Myocyte (in vitro differentiated cells): ENCODE data around the gene PARN. TPM values are rescaled to one million over a fixed set of nuclear protein-coding genes. Genes with fewer than 3 reads are reported as not detected.
"Not testable (repeated sequence)": the region's sequence is repeated elsewhere in the genome, so short reads cannot be mapped to it uniquely, and the experiment has no call there.

Experiments
- DNase-seq: peaks from one replicate; pipeline ENCODE4 v3.0.0-alpha.2; 2012; ENCODE audit warnings: low read depth
- total RNA-seq: library from RNA; depleted of rRNA; stranded (reverse); fragments of >200 nt; gene quantifications from 2 replicates; pipeline ENCODE4 v1.2.3, GENCODE V29; 2014

PARN gene
- total RNA-seq, 1 donor from 2014 or later: 33.3 TPM

- DNase-seq: no peak
Measured at GRCh38 chr16:14576069-14576468, 54.0 kb downstream of the PARN start.

DNA sequence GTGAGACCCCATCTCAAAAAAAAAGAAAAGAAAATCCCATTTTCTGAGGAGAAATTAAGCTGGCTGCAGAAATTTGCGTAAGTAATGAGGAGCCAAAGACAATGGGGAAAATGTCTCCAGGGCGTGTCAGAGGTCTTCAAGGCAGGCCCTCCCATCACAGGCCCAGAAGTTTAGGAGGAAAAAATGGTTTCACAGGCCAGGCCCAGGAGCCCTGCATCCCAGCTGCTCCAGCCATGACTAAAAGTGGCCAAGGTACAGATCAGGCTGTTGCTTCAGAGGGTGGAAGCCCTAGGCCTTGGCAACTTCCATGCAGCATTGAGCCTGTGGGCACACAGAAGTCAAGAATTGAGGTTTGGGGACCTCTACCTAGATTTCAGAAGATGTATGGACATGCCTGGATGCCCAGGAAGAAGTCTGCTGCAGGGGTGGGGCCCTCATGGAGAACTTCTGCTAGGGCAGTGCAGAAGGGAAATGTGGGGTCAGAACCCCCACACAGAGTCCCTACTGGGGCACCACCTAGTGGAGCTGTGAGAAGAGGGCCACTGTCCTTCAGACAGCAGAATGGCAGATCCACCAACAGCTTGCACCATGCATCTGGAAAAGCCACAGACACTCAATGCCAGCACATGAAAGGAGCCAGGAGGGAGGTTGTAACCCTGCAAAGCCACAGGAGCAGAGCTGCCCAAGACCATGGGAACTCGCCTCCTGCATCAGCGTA, 55.2 kb downstream of the PARN start:
- not testable (repeated sequence) for DNase-seq

GRCh38 chr16:14572535-14572934, 57.5 kb downstream of the PARN start:
- no peak for DNase-seq

- DNase-seq: no peak
Measured at GRCh38 chr16:14569213-14569612, 60.8 kb downstream of the PARN start.

DNA sequence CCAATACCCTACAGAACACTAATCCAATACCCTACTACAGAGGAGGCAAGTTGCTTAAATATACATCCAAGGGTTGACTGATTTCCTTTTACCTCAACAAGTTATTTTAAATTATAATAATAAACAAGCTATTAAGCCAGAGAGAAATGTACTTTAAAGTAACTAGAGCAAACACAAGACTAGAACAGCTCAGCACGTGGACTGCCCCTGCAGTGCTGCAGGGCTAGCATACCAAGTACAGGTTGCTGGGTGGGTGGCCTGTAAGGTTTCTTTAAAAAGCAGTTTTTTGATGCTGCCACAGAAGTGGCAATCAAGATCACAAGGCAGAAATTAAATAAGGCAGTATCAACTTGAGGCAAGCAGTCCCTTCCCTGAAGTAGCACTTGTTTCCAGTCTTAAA, 63.5 kb downstream of the PARN start:
- DNase-seq: no peak

DNA sequence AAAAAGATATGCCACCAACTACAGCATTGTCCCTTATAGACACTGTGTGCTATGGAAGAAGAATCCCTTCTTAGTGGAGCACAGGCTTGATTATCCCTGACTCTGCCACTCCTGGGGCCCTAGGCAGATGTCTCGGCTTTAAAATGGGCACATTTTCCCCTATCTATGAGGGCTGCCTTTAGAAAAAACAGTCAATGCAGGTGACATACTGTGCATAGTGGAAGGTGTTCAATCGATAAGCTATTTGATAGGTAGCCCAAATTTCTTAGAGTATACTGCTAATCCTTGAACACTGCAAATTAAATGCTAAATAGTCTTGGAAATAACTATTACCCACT, 64.4 kb downstream of the PARN start:
- no peak for DNase-seq

GRCh38 chr16:14564861-14565687, 65.0 kb downstream of the PARN start:
- DNase-seq: peak; percentile 9

DNA sequence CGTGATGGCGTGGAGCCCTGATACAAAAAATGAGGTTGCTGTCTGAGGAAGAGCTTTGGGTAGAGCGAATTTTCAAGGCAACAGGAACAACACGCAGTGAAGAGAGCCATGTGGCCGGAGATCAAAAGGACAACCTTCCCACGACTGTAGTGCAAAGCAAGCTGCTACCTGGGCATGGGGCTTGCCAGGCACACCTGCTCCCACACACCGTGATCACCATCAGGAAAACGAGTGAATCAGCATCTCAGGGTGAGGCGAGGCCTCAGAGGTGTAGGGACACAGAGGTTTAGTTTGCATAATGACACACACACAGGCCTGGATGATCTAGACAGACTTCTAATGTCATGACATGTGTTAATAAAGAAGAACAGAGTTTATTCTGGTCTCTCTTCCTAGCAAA, 65.7 kb downstream of the PARN start:
- no peak for DNase-seq

DNA sequence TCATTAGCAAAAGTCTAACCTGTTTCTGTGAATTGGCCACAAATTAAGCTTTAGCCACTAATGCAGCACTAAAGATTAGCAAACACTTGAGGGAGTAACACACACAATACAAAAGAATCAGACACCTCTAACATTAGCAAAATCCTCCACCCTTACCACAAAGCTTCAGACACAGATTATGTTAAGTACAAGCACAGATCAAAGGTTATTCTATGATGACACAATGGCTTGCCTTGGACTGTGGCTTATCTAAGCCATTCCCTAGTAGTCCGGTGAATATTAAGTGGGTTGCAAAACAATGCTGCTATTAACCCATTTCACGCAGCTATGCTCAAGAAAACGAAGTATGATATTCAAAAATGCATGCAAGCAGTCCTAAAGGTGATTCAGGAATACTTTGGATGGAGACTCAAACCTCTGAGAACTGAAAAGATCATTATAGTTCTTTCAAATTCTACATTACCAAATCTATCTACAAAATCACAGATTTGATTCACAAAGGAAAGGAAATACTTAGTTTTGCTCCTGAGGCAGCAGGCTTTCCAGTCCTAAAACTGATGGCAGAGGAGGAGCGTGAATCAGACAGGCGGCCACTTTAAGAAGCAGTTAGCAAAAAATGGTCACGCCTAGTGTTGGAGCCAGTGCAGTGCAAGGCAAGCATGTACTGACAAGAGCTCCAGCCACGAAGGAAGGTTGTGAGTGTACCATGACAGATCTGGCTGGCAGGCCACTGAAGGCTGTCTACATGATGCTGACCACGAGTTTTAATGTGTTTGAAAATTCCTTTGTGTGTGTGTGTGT, 67.2 kb downstream of the PARN start:
- DNase-seq: peak; percentile 47

DNA sequence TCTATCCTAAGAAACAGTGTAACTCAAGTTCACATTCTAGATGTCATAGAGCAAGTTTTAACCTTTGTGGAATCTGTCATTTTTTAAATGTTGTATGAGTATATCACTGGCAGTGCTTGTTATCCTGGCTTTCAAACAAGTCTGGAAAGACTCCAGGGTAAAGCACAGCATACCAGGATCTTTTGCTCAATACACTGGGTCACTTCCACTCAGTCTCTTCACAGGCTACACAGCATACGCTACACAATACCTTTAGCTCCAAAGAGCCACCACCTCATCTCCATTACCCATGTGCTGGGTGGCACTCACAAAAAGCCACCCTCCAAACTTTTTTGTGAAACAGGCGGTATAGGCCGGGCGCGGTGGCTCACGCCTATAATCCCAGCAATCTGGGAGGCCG, 69.5 kb downstream of the PARN start:
- DNase-seq: no peak

DNA sequence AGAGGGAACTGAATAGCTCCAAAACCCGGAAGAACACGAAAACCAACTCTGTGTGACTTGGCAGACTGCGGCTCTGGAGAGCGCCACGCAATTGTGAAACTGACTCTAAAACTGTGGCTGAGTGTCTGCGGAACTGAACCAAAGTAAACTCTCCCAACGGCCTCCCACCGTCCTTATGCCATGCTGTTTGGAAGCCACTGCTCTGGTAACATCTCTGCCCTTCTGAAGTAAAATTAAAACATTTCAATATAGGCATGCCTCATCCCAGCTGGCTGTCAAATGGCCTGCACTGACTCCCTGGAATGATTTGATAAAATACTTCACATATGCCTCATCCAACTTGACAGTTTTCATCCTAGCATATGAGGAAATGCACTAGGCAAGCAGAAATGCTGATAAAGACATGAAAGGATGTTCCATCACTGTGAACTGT, 70.2 kb downstream of the PARN start:
- peak; percentile 31 for DNase-seq

DNA sequence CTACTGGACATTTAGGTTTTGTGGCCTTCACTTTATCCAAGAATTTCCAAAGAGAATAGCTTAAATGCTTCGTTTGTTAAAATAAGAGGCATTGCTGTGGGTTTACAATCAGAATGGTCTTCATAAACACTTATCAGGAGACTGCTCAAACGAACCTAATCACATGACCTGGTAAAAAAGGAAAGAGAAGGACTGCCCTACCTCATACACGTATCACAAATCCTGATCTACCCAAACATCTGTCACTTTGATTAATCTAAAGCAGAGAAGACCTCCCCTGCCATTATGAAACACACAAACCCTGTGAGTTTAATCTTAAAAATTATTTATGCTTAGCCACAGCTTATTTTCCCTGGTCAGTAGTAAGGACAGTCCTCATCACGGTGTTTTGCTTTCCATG, 76.6 kb downstream of the PARN start:
- DNase-seq: no peak

- DNase-seq: no peak
Measured at GRCh38 chr16:14549789-14550153, 80.3 kb downstream of the PARN start.

- no peak for DNase-seq
Measured at GRCh38 chr16:14548933-14549788, 80.9 kb downstream of the PARN start.

GRCh38 chr16:14545346-14545884, 84.6 kb downstream of the PARN start:
- no peak for DNase-seq

DNA sequence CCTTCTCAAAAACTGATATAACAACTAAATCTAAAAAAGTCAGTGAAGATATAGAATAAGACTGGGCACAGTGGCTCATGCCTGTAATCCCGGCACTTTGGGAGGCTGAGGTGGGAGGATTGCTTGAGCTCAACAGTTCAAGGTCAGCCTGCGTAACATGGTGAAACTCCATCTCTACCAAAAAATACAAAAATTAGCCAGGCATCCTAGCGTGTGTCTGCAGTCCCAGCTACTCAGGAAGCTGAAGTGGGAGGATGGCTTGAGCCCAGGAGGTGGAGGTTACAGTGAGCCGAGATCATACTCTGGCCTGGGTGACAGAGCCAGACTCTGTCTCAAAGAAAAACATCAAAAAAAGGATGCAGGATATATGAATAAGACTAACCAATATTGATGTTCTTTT, 85.2 kb downstream of the PARN start:
- DNase-seq: not testable (repeated sequence)

DNA sequence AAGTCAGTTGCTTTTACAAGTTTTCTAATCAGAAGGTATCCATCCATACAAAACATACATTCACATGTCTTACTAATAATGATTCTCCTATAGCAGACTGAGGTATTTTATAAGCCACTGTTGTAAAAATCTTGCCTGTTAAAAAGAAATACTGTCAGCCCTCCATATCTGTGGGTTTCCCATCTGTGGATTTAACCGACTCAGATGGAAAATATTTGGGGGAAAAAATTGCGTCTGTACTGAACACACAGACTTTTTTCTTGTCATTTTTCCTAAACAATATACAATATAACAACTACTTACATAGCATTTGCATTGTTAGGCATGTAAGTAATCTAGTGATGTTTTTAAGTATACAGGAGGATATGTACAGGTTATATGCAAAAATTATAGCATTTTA, 90.4 kb downstream of the PARN start:
- no peak for DNase-seq

- no peak for DNase-seq
Measured at GRCh38 chr16:14539156-14539555, 90.9 kb downstream of the PARN start.

GRCh38 chr16:14538604-14539003, 91.5 kb downstream of the PARN start:
- DNase-seq: no peak

GRCh38 chr16:14531613-14532012, 98.4 kb downstream of the PARN start:
- DNase-seq: no peak

- DNase-seq: no peak
Measured at GRCh38 chr16:14531101-14531500, 99.0 kb downstream of the PARN start.
